Trophoblast cell (in vitro differentiated cells and primary cell): ENCODE data around the gene FATE1.

Experiments
- DNase-seq, 2 donors: peaks; one replicate each; pipeline ENCODE4 v3.0.0-alpha.2; 2016
- H2AFZ ChIP-seq: 2 replicates; pipeline ENCODE4 v1.6.1; 2013; ENCODE audit warnings: low read length, moderate library complexity, mild to moderate bottlenecking; ENCODE audit not compliant: insufficient read depth, poor library complexity
- H2AK5ac ChIP-seq: 2 replicates; pipeline ENCODE4 v1.6.1; 2013; ENCODE audit warnings: mild to moderate bottlenecking, low read length
- H2BK120ac ChIP-seq: 2 replicates; pipeline ENCODE4 v1.6.1; 2013; ENCODE audit warnings: low read length, mild to moderate bottlenecking, moderate library complexity; ENCODE audit not compliant: insufficient read depth, poor library complexity
- H2BK12ac ChIP-seq: 2 replicates; pipeline ENCODE4 v1.6.1; 2013; ENCODE audit warnings: mild to moderate bottlenecking, low read length, moderate library complexity
- H2BK5ac ChIP-seq: 2 replicates; pipeline ENCODE4 v1.6.1; 2013; ENCODE audit warnings: low read length, low read depth, moderate library complexity, mild to moderate bottlenecking; ENCODE audit not compliant: poor library complexity
- H3K14ac ChIP-seq: 2 replicates; pipeline ENCODE4 v1.6.1; 2013; ENCODE audit warnings: mild to moderate bottlenecking, low read length
- H3K18ac ChIP-seq: 2 replicates; pipeline ENCODE4 v1.6.1; 2013; ENCODE audit warnings: mild to moderate bottlenecking, low read length
- H3K23ac ChIP-seq: 2 replicates; pipeline ENCODE4 v1.6.1; 2013; ENCODE audit warnings: low read length
- H3K27ac ChIP-seq: 2 replicates; pipeline ENCODE4 v1.5.1; 2013; ENCODE audit warnings: low read depth, mild to moderate bottlenecking, inconsistent platforms, low read length, moderate library complexity
- H3K27me3 ChIP-seq: 2 replicates; pipeline ENCODE4 v1.6.1; 2013; ENCODE audit warnings: inconsistent platforms, mild to moderate bottlenecking, low read length, moderate library complexity; ENCODE audit not compliant: insufficient read depth
- H3K36me3 ChIP-seq, 2 experiments: 1 replicate in 1 of 2; 2 replicates in 1 of 2; pipeline ENCODE4 v1.6.1; 2013; ENCODE audit warnings: low read length in 2 of 2, mild to moderate bottlenecking in 2 of 2, moderate library complexity in 1 of 2; ENCODE audit not compliant: insufficient read depth in 2 of 2, control insufficient read depth in 1 of 2
- H3K4ac ChIP-seq: 2 replicates; pipeline ENCODE4 v1.6.1; 2013; ENCODE audit warnings: low read depth, mild to moderate bottlenecking, low read length, moderate library complexity
- H3K4me1 ChIP-seq, 2 experiments: 1 replicate in 1 of 2; 2 replicates in 1 of 2; pipeline ENCODE4 v1.6.1; 2013; ENCODE audit warnings: low read length in 2 of 2, mild to moderate bottlenecking in 2 of 2, moderate library complexity in 1 of 2; ENCODE audit not compliant: insufficient read depth in 2 of 2, control insufficient read depth in 1 of 2
- H3K4me2 ChIP-seq: 2 replicates; pipeline ENCODE4 v1.6.1; 2013; ENCODE audit warnings: inconsistent platforms, mild to moderate bottlenecking, low read length, moderate library complexity
- H3K4me3 ChIP-seq: 2 replicates; pipeline ENCODE4 v1.5.1; 2013; ENCODE audit warnings: mild to moderate bottlenecking, low read depth, low read length, inconsistent platforms
- H3K79me1 ChIP-seq: one replicate; pipeline ENCODE4 v1.6.1; 2013; ENCODE audit warnings: low read length
- H3K79me2 ChIP-seq: 2 replicates; pipeline ENCODE4 v1.6.1; 2013; ENCODE audit warnings: low read length, mild to moderate bottlenecking; ENCODE audit not compliant: control insufficient read depth, insufficient read depth, poor library complexity
- H3K9ac ChIP-seq: 2 replicates; pipeline ENCODE4 v1.6.1; 2013; ENCODE audit warnings: mild to moderate bottlenecking, low read length
- H3K9me3 ChIP-seq: 2 replicates; pipeline ENCODE4 v1.6.1; 2013; ENCODE audit warnings: low read depth, mild to moderate bottlenecking, control low read depth, inconsistent platforms, low read length; ENCODE audit not compliant: insufficient read depth
- H4K12ac ChIP-seq: 2 replicates; pipeline ENCODE4 v1.6.1; 2013; ENCODE audit warnings: low read depth, mild to moderate bottlenecking, low read length, moderate library complexity
- H4K8ac ChIP-seq: 2 replicates; pipeline ENCODE4 v1.6.1; 2013; ENCODE audit warnings: low read depth, mild to moderate bottlenecking, low read length, moderate library complexity
- H4K91ac ChIP-seq: one replicate; pipeline ENCODE4 v1.6.1; 2013; ENCODE audit warnings: low read depth, mild to moderate bottlenecking, low read length, moderate library complexity
- WGBS: extraction: QIAGEN DNeasy Blood & Tissue Kit; methylation state at CpG from one replicate; pipeline ENCODE4 v1.1.7; 2013; ENCODE audit warnings: missing lambda C conversion rate; ENCODE audit not compliant: insufficient read length, insufficient coverage; ENCODE audit errors: extremely low coverage; 5-methylcytosine and 5-hydroxymethylcytosine counted together

The FATE1 gene

DNA sequence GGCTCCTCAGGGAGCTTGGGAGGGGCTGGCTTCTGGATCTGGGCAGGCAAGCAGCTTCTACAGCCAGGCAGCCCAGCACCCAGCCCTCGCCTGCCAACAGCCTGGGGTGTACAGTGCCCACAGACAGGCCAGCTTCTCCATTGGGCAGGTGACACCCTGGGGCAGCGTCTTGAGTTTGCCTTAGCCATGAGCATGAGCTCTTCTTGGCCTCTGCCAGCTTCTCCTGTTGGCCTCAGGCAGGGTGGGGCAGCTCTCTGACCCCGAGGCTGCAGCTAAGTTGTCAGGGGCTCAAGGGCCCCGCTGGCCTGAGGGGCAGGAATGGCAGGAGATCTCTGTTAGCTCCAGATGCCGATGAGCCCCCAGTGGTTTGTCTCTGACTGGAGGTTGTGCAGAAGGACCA, 10.9 kb downstream of the FATE1 start:
- WGBS, result no CpG with 5 or more reads among the region's 5 CpGs
- Histone ChIP-seq H4K8ac (no peak overlapping the region), H3K27ac (no peak overlapping the region)

DNA sequence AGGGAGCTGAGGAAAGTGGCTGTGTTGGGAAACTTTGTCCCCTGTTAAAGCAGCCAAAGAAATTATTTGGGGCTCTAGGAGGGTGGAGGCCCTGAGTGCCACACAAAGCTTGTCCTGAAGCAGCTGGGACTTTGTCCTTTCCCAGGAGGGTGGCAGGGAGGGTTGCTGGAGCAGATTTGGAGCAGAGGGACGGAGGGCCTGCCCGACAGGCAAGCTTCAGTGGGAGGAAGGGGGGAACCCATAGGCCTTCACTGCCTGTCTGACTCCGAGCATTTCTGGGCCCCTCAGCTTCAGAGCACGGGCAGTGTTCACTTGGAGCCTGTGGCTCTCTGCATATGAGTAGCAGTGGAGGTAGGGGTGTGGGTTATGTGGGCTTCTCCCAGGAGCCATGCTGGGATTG, 11.5 kb downstream of the FATE1 start:
- H3K79me1 ChIP-seq, result no peaks in the 10 kb centered on the region
- no peak for DNase-seq
- no peak overlapping the region for H3K23ac ChIP-seq
- H4K91ac ChIP-seq, result no peak overlapping the region
- no peak overlapping the region for H3K27ac ChIP-seq
- no peak overlapping the region for H4K8ac ChIP-seq
- H2BK12ac ChIP-seq, result no peak overlapping the region
- H3K4me1 ChIP-seq, result peaks cover 0 to 3% of the 10 kb centered on the region in 2 experiments
- WGBS, result no CpG with 5 or more reads among the region's 4 CpGs
- no peak overlapping the region for H3K4ac ChIP-seq
- no peak overlapping the region for H3K4me2 ChIP-seq
- H3K18ac ChIP-seq, result no peak overlapping the region
- H2AFZ ChIP-seq, result no peak overlapping the region
- H3K4me3 ChIP-seq, result no peak overlapping the region
- no peaks in the 10 kb centered on the region for H3K27me3 ChIP-seq
- no peak overlapping the region for H3K14ac ChIP-seq
- no peaks in the 10 kb centered on the region for H3K9me3 ChIP-seq
- H2BK120ac ChIP-seq, result no peak overlapping the region
- no peaks in the 10 kb centered on the region for H3K79me2 ChIP-seq
- H3K36me3 ChIP-seq, result no peaks in the 10 kb centered on the region
- H3K9ac ChIP-seq, result no peak overlapping the region
- no peak overlapping the region for H2AK5ac ChIP-seq
- H2BK5ac ChIP-seq, result no peak overlapping the region
- H4K12ac ChIP-seq, result no peak overlapping the region

More for the DNA sequence above, 10.9 kb downstream of the FATE1 start:
- H3K14ac ChIP-seq, result no peak overlapping the region
- H3K9me3 ChIP-seq, result no peaks in the 10 kb centered on the region
- no peak overlapping the region for H3K9ac ChIP-seq
- no peaks in the 10 kb centered on the region for H3K79me2 ChIP-seq
- no peak overlapping the region for H3K4ac ChIP-seq
- H4K12ac ChIP-seq, result no peak overlapping the region
- no peak overlapping the region for H2BK12ac ChIP-seq
- H3K27me3 ChIP-seq, result no peaks in the 10 kb centered on the region
- no peaks in the 10 kb centered on the region for H3K79me1 ChIP-seq
- H2BK120ac ChIP-seq, result no peak overlapping the region
- no peak overlapping the region for H2AFZ ChIP-seq
- H4K91ac ChIP-seq, result no peak overlapping the region
- H3K18ac ChIP-seq, result no peak overlapping the region
- DNase-seq, result no peak
- H3K4me1 ChIP-seq, result peaks cover 0 to 3% of the 10 kb centered on the region in 2 experiments
- no peak overlapping the region for H3K4me2 ChIP-seq
- H3K4me3 ChIP-seq, result no peak overlapping the region
- no peak overlapping the region for H2BK5ac ChIP-seq
- H2AK5ac ChIP-seq, result no peak overlapping the region
- H3K23ac ChIP-seq, result no peak overlapping the region
- H3K36me3 ChIP-seq, result no peaks in the 10 kb centered on the region

GRCh38 chrX:151729056-151729725, 13.4 kb downstream of the FATE1 start:
- no peak overlapping the region for H3K14ac ChIP-seq
- DNase-seq, result no peak
- H3K36me3 ChIP-seq, result no peaks in the 10 kb centered on the region
- no CpG with 5 or more reads among the region's 4 CpGs for WGBS
- H3K4me3 ChIP-seq, result no peak overlapping the region
- no peak overlapping the region for H3K4ac ChIP-seq
- H3K4me2 ChIP-seq, result no peak overlapping the region
- H3K18ac ChIP-seq, result no peak overlapping the region
- H3K27ac ChIP-seq, result no peak overlapping the region
- H3K9ac ChIP-seq, result no peak overlapping the region
- no peaks in the 10 kb centered on the region for H3K9me3 ChIP-seq
- no peak overlapping the region for H4K91ac ChIP-seq
- H2AK5ac ChIP-seq, result no peak overlapping the region
- H2AFZ ChIP-seq, result no peak overlapping the region
- no peak overlapping the region for H4K8ac ChIP-seq
- no peak overlapping the region for H2BK12ac ChIP-seq
- H3K23ac ChIP-seq, result no peak overlapping the region
- H4K12ac ChIP-seq, result no peak overlapping the region
- no peaks in the 10 kb centered on the region for H3K4me1 ChIP-seq
- H2BK5ac ChIP-seq, result no peak overlapping the region
- H2BK120ac ChIP-seq, result no peak overlapping the region
- no peaks in the 10 kb centered on the region for H3K27me3 ChIP-seq
- H3K79me1 ChIP-seq, result no peaks in the 10 kb centered on the region
- H3K79me2 ChIP-seq, result no peaks in the 10 kb centered on the region

DNA sequence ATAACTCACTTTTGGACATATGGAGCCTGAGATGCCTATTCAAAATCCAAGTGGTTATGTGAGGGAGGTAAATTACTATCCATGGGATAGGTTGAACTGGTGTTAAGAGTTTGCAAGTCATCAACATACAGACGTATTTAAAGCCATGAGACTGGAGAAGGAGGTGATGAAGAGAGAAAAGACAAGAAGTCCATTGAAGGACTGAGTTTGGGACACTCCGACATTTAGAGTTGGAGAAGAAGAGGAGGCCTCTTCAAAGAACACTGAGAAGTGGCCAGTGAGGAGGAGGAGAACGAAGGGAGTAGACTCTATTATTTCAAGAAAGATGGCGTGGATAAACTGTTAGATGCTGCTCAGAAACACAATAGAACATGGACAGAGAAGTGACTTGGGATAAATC, 18.6 kb downstream of the FATE1 start, which contains the start of gene CNGA2:
Gene CNGA2 (plus strand): TSS at position 301 of the 400 bp plus-strand sequence. CDS start 3,738 bp downstream, outside the sequence.
- H4K12ac ChIP-seq, result no peak within 1 kb of the TSS
- H3K4me1 ChIP-seq, result no peaks in the 10 kb centered on the region
- no peak within 1 kb of the TSS for H3K4me3 ChIP-seq
- no peak within 1 kb of the TSS for H4K91ac ChIP-seq
- H3K9ac ChIP-seq, result no peak within 1 kb of the TSS
- H2BK120ac ChIP-seq, result no peak within 1 kb of the TSS
- H3K79me1 ChIP-seq, result no peaks in the 10 kb centered on the region
- no peak for DNase-seq
- no peaks in the 10 kb centered on the region for H3K79me2 ChIP-seq
- H3K4me2 ChIP-seq, result no peak within 1 kb of the TSS
- no peak within 1 kb of the TSS for H3K27ac ChIP-seq
- H2AK5ac ChIP-seq, result no peak within 1 kb of the TSS
- H3K36me3 ChIP-seq, result no peaks in the 10 kb centered on the region
- H3K14ac ChIP-seq, result no peak within 1 kb of the TSS
- H2BK12ac ChIP-seq, result no peak within 1 kb of the TSS
- H3K27me3 ChIP-seq, result no peaks in the 10 kb centered on the region
- no peak within 1 kb of the TSS for H2BK5ac ChIP-seq
- H3K23ac ChIP-seq, result no peak within 1 kb of the TSS
- no peak within 1 kb of the TSS for H3K4ac ChIP-seq
- H4K8ac ChIP-seq, result no peak within 1 kb of the TSS
- no peak within 1 kb of the TSS for H3K18ac ChIP-seq
- no CpG with 5 or more reads among the region's 4 CpGs for WGBS
- H2AFZ ChIP-seq, result no peak within 1 kb of the TSS
- no peaks in the 10 kb centered on the region for H3K9me3 ChIP-seq
